OCI-LY3 (cell line): ENCODE data around the gene RNF145.
A peak's percentile ranks its signal among the peaks of the same experiment; 100 is the strongest.

ENCODE experiments used
- H2AFZ ChIP-seq: fragments of 200-600, 300-600 bp; shearing (Covaris generic); 2 replicates; pipeline ENCODE4 v1.6.0; 2014; ENCODE audit warnings: antibody characterized with exemption, low read depth, low read length
- H3K27ac ChIP-seq: fragments of 200-600, 300-600 bp; sonication (generic); 2 replicates; pipeline ENCODE4 v1.5.1; 2014; ENCODE audit warnings: mild to moderate bottlenecking, low read length, moderate library complexity, mixed read lengths
- H3K27me3 ChIP-seq: fragments of 200-600, 300-600 bp; sonication (generic); 2 replicates; pipeline ENCODE4 v1.6.1; 2014; ENCODE audit warnings: low read depth, low read length, mixed read lengths
- H3K36me3 ChIP-seq: fragments of 200-600, 300-600 bp; sonication (generic); replicated peaks from 2 replicates; pipeline ENCODE3; 2014; ENCODE audit warnings: low read depth, low read length, mixed read lengths
- H3K4me1 ChIP-seq: fragments of 300-600, 200-600 bp; sonication (generic); 2 replicates; pipeline ENCODE4 v1.6.1; 2014; ENCODE audit warnings: low read length, mixed read lengths
- H3K4me2 ChIP-seq: fragments of 200-600, 300-600 bp; sonication (generic); 2 replicates; pipeline ENCODE4 v1.6.1; 2014; ENCODE audit warnings: low read length, mixed read lengths
- H3K4me3 ChIP-seq: fragments of 300-600, 200-600 bp; sonication (generic); 2 replicates; pipeline ENCODE4 v1.5.1; 2014; ENCODE audit warnings: antibody characterized with exemption, mild to moderate bottlenecking, low read length, moderate library complexity
- H3K79me2 ChIP-seq: fragments of 300-600, 200-600 bp; shearing (Covaris generic); 2 replicates; pipeline ENCODE4 v1.6.1; 2014; ENCODE audit warnings: mild to moderate bottlenecking, low read length, mixed read lengths
- H3K9ac ChIP-seq: fragments of 300-600, 200-600 bp; shearing (Covaris generic); 2 replicates; pipeline ENCODE4 v1.6.0; 2014; ENCODE audit warnings: mild to moderate bottlenecking, low read length, moderate library complexity
- H3K9me3 ChIP-seq: fragments of 200-600, 300-600 bp; shearing (Covaris generic); 2 replicates; pipeline ENCODE4 v1.6.1; 2014; ENCODE audit warnings: low read length, mixed read lengths; ENCODE audit not compliant: insufficient read depth
- H4K20me1 ChIP-seq: fragments of 200-600, 300-600 bp; sonication (generic); 2 replicates; pipeline ENCODE4 v1.6.1; 2016; ENCODE audit warnings: low read length, mixed read lengths; ENCODE audit not compliant: insufficient read depth
- EZH2phosphoT487 ChIP-seq: fragments of 200-600 bp; shearing (Covaris generic); IDR thresholded peaks from 2 replicates; pipeline ENCODE4 v1.6.1; 2018; ENCODE audit warnings: antibody characterized with exemption, mixed run types, low read depth
- TF ChIP-seq, protein P1 (sequence below): fragments of 200-600, 300-600 bp; sonication (generic); IDR thresholded peaks from 2 replicates; pipeline ENCODE4 v1.5.1; 2014; ENCODE audit warnings: antibody characterized with exemption, low read length, low read depth

Gene RNF145

GRCh38 chr5:159209438-159210209, at the start of gene RNF145:
TSS of gene RNF145 (minus strand) at chr5:159209553. CDS start at chr5:159203617, 5,936 bp downstream.
- TF ChIP-seq EZH2phosphoT487: no peak
- TF ChIP-seq, protein P1, sequence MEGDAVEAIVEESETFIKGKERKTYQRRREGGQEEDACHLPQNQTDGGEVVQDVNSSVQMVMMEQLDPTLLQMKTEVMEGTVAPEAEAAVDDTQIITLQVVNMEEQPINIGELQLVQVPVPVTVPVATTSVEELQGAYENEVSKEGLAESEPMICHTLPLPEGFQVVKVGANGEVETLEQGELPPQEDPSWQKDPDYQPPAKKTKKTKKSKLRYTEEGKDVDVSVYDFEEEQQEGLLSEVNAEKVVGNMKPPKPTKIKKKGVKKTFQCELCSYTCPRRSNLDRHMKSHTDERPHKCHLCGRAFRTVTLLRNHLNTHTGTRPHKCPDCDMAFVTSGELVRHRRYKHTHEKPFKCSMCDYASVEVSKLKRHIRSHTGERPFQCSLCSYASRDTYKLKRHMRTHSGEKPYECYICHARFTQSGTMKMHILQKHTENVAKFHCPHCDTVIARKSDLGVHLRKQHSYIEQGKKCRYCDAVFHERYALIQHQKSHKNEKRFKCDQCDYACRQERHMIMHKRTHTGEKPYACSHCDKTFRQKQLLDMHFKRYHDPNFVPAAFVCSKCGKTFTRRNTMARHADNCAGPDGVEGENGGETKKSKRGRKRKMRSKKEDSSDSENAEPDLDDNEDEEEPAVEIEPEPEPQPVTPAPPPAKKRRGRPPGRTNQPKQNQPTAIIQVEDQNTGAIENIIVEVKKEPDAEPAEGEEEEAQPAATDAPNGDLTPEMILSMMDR: no peak
- Histone ChIP-seq H3K79me2 (peaks cover 59% of the 10 kb centered on the region), H3K9ac (peak within 1 kb of the TSS; percentile 92), H3K27ac (peak within 1 kb of the TSS; percentile 94), H3K4me2 (peak within 1 kb of the TSS; percentile 90), H3K36me3 (no peaks in the 10 kb centered on the region), H3K27me3 (no peaks in the 10 kb centered on the region), H4K20me1 (peaks cover 23% of the 10 kb centered on the region), H3K4me3 (peak within 1 kb of the TSS; percentile 94), H3K4me1 (peaks cover 27% of the 10 kb centered on the region), H2AFZ (peak within 1 kb of the TSS; percentile 62), H3K9me3 (no peaks in the 10 kb centered on the region)

DNA sequence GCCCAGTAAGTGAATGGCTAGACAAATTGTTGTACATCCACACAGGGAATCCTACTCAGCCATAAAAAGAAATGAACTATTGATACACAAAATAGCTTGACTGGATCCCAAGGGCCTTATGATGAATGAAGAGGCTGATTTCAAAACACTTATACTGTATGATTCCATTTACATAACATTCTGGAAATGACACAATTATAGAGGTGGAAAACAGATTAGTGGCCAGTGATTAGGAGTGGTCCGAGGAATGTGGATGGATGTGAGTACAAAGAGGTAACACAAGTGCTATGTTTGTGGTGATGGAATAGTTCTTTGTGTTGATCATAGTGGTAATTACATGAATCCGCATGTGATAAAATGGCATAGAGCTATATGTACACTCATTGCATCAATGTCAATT, 49.0 kb upstream of the RNF145 start:
- Histone ChIP-seq H4K20me1 (no peaks in the 10 kb centered on the region), H3K79me2 (peaks cover 3% of the 10 kb centered on the region), H3K4me2 (no peak overlapping the region), H3K9me3 (no peaks in the 10 kb centered on the region), H3K9ac (no peak overlapping the region), H3K27ac (no peak overlapping the region), H3K4me3 (no peak overlapping the region), H3K36me3 (no peaks in the 10 kb centered on the region), H2AFZ (no peak overlapping the region), H3K27me3 (no peaks in the 10 kb centered on the region), H3K4me1 (peaks cover 3% of the 10 kb centered on the region; the same call in 1 of the 2 replicates)
- TF ChIP-seq EZH2phosphoT487: no peak
- TF ChIP-seq, protein P1: no peak

DNA sequence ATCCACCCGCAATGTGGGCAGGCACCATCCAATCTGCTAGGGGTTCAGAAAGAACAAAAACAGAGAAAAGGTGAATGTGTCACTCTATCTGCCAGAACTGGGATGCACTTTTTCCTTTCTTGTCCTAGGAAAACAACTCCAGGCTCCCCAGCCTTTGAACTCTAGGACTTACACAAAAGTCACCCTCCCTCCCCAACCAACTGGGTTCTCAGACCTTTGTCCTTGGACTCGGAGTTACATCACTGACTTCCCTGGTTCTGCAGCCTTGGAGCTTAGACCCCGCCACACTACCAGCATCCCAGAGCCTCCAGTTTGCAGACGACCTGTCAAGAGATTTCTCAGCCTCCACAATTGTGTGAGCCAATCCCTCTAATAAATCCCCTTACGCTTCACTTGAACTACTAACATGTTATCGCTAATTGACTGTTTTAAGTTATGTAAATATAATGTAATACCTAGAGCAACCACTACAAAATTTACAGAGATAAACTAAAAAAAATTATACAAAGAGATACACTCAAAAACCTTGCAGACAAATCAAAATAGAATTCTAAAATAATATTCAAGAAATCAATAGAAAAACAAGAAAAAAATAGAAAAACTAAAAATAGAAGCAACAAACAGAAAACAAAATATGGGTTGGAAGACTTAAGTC, 48.4 kb upstream of the RNF145 start:
- TF ChIP-seq, protein P1: no peak
- TF ChIP-seq EZH2phosphoT487: no peak
- Histone ChIP-seq H3K4me2 (no peak overlapping the region), H3K4me3 (no peak overlapping the region), H3K4me1 (peaks cover 3% of the 10 kb centered on the region; the same call in 1 of the 2 replicates), H3K79me2 (no peaks in the 10 kb centered on the region; the same call in 1 of the 2 replicates), H3K27ac (no peak overlapping the region), H2AFZ (no peak overlapping the region), H3K36me3 (no peaks in the 10 kb centered on the region), H3K9me3 (no peaks in the 10 kb centered on the region), H4K20me1 (no peaks in the 10 kb centered on the region), H3K27me3 (no peaks in the 10 kb centered on the region), H3K9ac (no peak overlapping the region)

- Histone ChIP-seq H3K27ac (no peak overlapping the region), H3K36me3 (no peaks in the 10 kb centered on the region), H3K4me3 (no peak overlapping the region), H2AFZ (no peak overlapping the region), H3K4me1 (no peaks in the 10 kb centered on the region), H3K4me2 (no peak overlapping the region), H3K79me2 (no peaks in the 10 kb centered on the region), H3K27me3 (no peaks in the 10 kb centered on the region), H3K9me3 (no peaks in the 10 kb centered on the region), H4K20me1 (no peaks in the 10 kb centered on the region), H3K9ac (no peak overlapping the region)
- TF ChIP-seq, protein P1: no peak
- TF ChIP-seq EZH2phosphoT487: no peak
Measured at GRCh38 chr5:159257007-159257406, 47.7 kb upstream of the RNF145 start.
